ENCODE results near the gene ZC3H12D. TPM values are rescaled to one million over a fixed set of nuclear protein-coding genes. Genes with fewer than 3 reads are reported as not detected.

Gene ZC3H12D
- total and polyA plus RNA-seq, 2 of the 13 experiments (the other 11 are each of a cell fraction or from before 2014, with no cell fraction given), result 1.2 to 2.7 TPM

DNA sequence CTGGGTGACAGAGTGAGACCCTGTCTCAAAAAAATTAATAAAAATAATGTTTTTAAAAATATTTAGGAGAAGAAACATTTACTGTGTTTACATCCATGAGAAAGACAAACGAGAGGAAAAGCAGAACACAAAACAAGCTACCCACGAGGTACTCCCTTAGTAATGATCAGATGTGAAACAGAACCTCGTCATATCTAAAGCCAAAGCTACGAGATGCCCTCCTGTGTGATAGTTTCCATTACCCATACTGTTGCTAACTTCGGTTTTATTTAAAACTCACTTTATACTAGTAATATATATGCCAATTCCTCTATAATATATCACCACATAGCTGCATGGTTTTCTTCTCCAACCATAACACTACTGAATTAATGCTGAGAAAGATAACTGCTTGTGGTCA is 63.7 kb downstream of the ZC3H12D start:
- no peaks in the 10 kb centered on the region for H3K79me2 ChIP-seq (ENCODE audit: insufficient read depth, low read length)
- no peak overlapping the region for H3K4me3 ChIP-seq (replicated peaks in 1 of 3; ENCODE audit: insufficient read depth in 1 of 3, low read depth in 2 of 3, low read length in 3 of 3)
- in situ Hi-C loops (cut with HindIII; ENCODE audit: extremely low pct_ligation_motif_present, low pct_unique_long_range_greater_than_20kb), result no loop called here
- H3K27ac ChIP-seq (ENCODE audit: extremely low read length, insufficient read depth, low read length), result no peak overlapping the region
- CTCF ChIA-PET (ENCODE audit: low intra/inter-chr PET ratio, low total read pairs), result no interaction called here
- ATAC-seq (no peak), FAIRE-seq (no peak), DNase-seq (ENCODE audit: low spot score) (no peak)
- H3K4me2 ChIP-seq (ENCODE audit: low read depth, low read length), result no peak overlapping the region
- POLR2A ChIA-PET, result interaction anchor here (1.3 kb wide), 1 partner anchor 339 kb away, joined by 3 read pairs; no protein-coding TSS in a partner anchor
- H4K20me1 ChIP-seq (ENCODE audit: insufficient read depth, low read length), result no peaks in the 10 kb centered on the region
- intact Hi-C loops (cut with micrococcal nuclease; ENCODE audit: unreplicated experiment), result loop anchor here (5.0 kb wide), 1 partner anchor 104 kb away; the partner anchor contains the start of gene TAB2
- TF ChIP-seq REPIN1 (CRISPR knock-in tag; IDR thresholded peaks at IDR 0.05; ENCODE audit: borderline replicate concordance, low read depth), result no peak
- no peak for TF ChIP-seq ZNF570 (CRISPR knock-in tag; IDR thresholded peaks at IDR 0.05; ENCODE audit: borderline replicate concordance)
- TF ChIP-seq SMARCC2 (IDR thresholded peaks at IDR 0.05), result no peak
- TF ChIP-seq, protein P1, sequence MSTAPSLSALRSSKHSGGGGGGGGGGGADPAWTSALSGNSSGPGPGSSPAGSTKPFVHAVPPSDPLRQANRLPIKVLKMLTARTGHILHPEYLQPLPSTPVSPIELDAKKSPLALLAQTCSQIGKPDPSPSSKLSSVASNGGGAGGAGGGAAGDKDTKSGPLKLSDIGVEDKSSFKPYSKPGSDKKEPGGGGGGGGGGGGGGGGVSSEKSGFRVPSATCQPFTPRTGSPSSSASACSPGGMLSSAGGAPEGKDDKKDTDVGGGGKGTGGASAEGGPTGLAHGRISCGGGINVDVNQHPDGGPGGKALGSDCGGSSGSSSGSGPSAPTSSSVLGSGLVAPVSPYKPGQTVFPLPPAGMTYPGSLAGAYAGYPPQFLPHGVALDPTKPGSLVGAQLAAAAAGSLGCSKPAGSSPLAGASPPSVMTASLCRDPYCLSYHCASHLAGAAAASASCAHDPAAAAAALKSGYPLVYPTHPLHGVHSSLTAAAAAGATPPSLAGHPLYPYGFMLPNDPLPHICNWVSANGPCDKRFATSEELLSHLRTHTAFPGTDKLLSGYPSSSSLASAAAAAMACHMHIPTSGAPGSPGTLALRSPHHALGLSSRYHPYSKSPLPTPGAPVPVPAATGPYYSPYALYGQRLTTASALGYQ (CRISPR knock-in tag; IDR thresholded peaks at IDR 0.05), result no peak
- TF ChIP-seq ZBTB3 (CRISPR knock-in tag; IDR thresholded peaks at IDR 0.05; ENCODE audit: borderline replicate concordance, low read depth), result no peak
- TF ChIP-seq, protein P2, sequence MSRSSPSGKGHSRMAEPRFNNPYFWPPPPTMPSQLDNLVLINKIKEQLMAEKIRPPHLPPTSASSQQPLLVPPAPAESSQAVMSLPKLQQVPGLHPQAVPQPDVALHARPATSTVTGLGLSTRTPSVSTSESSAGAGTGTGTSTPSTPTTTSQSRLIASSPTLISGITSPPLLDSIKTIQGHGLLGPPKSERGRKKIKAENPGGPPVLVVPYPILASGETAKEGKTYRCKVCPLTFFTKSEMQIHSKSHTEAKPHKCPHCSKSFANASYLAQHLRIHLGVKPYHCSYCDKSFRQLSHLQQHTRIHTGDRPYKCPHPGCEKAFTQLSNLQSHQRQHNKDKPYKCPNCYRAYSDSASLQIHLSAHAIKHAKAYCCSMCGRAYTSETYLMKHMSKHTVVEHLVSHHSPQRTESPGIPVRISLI (CRISPR knock-in tag; IDR thresholded peaks at IDR 0.05; ENCODE audit: borderline replicate concordance), result no peak
- no peak for TF ChIP-seq SOX6 (IDR thresholded peaks at IDR 0.05)
- TF ChIP-seq SOX6 (CRISPR knock-in tag; IDR thresholded peaks at IDR 0.05), result no peak
- TF ChIP-seq RARA (CRISPR knock-in tag; IDR thresholded peaks at IDR 0.05), result no peak
- TF ChIP-seq RAD51 (IDR thresholded peaks at IDR 0.05; ENCODE audit: borderline replicate concordance), result no peak
- TF ChIP-seq, protein P3, sequence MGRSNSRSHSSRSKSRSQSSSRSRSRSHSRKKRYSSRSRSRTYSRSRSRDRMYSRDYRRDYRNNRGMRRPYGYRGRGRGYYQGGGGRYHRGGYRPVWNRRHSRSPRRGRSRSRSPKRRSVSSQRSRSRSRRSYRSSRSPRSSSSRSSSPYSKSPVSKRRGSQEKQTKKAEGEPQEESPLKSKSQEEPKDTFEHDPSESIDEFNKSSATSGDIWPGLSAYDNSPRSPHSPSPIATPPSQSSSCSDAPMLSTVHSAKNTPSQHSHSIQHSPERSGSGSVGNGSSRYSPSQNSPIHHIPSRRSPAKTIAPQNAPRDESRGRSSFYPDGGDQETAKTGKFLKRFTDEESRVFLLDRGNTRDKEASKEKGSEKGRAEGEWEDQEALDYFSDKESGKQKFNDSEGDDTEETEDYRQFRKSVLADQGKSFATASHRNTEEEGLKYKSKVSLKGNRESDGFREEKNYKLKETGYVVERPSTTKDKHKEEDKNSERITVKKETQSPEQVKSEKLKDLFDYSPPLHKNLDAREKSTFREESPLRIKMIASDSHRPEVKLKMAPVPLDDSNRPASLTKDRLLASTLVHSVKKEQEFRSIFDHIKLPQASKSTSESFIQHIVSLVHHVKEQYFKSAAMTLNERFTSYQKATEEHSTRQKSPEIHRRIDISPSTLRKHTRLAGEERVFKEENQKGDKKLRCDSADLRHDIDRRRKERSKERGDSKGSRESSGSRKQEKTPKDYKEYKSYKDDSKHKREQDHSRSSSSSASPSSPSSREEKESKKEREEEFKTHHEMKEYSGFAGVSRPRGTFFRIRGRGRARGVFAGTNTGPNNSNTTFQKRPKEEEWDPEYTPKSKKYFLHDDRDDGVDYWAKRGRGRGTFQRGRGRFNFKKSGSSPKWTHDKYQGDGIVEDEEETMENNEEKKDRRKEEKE (IDR thresholded peaks at IDR 0.05), result no peak
- BruUV-seq (replicated peaks), result no TSS peak
- 11% methylated on average over 5 of the region's 5 CpGs for WGBS (ENCODE audit: low lambda C conversion rate)
- no peak overlapping the region for H3K9ac ChIP-seq (ENCODE audit: insufficient read depth, low read depth, low read length)
- H3K36me3 ChIP-seq (replicated peaks in 1 of 2; ENCODE audit: control insufficient read depth in 1 of 2, insufficient read depth in 2 of 2, low read length in 2 of 2), result no peaks in the 10 kb centered on the region
- peaks cover 16% of the 10 kb centered on the region for H3K4me1 ChIP-seq (ENCODE audit: insufficient read depth, low read length)
- H3K27me3 ChIP-seq (ENCODE audit: control insufficient read depth in 1 of 2, insufficient read depth in 2 of 2, low read length in 2 of 2), result peaks cover 1 to 25% of the 10 kb centered on the region in 2 experiments; a peak in 4 of 5 replicates
- H3K9me3 ChIP-seq (ENCODE audit: low read length), result no peaks in the 10 kb centered on the region
- no peak overlapping the region for H2AFZ ChIP-seq (ENCODE audit: low read length)

All from HepG2 (cell line).